SJSA1 (cell line): ENCODE measurements around the gene NME9. TPM values are rescaled to one million over a fixed set of nuclear protein-coding genes. Genes with fewer than 3 reads are reported as not detected.

Experiments used
- DNase-seq, 2 experiments: peaks; one replicate each; pipeline ENCODE4 v3.0.0-alpha.2; 2015 to 2020; ENCODE audit warnings: low spot score in 2 of 2, low read depth in 1 of 2
- H3K27ac ChIP-seq: fragments of 250-450 bp; sonication (Bioruptor Pico); 2 replicates; pipeline ENCODE4 v1.5.1; 2020; ENCODE audit warnings: mild to moderate bottlenecking, moderate library complexity
- H3K27me3 ChIP-seq: fragments of 250-450 bp; sonication (Bioruptor Pico); replicated peaks from 2 replicates; pipeline ENCODE4 v1.5.1; 2020; ENCODE audit warnings: mild to moderate bottlenecking, moderate library complexity
- H3K36me3 ChIP-seq: fragments of 250-450 bp; sonication (Bioruptor Pico); 2 replicates; pipeline ENCODE4 v1.5.1; 2020; ENCODE audit warnings: mild to moderate bottlenecking
- H3K4me1 ChIP-seq: fragments of 250-450 bp; sonication (Bioruptor Pico); replicated peaks from 2 replicates; pipeline ENCODE4 v1.6.1; 2021; ENCODE audit warnings: mild to moderate bottlenecking
- H3K4me3 ChIP-seq: fragments of 250-450 bp; sonication (Bioruptor Pico); 2 replicates; pipeline ENCODE4 v1.5.1; 2020; ENCODE audit warnings: mild to moderate bottlenecking
- H3K9me3 ChIP-seq: fragments of 250-450 bp; sonication (Bioruptor Pico); replicated peaks from 2 replicates; pipeline ENCODE4 v1.5.1; 2020; ENCODE audit warnings: mild to moderate bottlenecking
- total RNA-seq: library from RNA; depleted of rRNA; stranded (reverse); fragments of >200 nt; shearing (Covaris generic); gene quantifications from 2 replicates; pipeline ENCODE4 v1.2.3, GENCODE V29; 2014

The NME9 gene
- total RNA-seq, 1 experiment from 2014 or later: 0.13 TPM

DNA sequence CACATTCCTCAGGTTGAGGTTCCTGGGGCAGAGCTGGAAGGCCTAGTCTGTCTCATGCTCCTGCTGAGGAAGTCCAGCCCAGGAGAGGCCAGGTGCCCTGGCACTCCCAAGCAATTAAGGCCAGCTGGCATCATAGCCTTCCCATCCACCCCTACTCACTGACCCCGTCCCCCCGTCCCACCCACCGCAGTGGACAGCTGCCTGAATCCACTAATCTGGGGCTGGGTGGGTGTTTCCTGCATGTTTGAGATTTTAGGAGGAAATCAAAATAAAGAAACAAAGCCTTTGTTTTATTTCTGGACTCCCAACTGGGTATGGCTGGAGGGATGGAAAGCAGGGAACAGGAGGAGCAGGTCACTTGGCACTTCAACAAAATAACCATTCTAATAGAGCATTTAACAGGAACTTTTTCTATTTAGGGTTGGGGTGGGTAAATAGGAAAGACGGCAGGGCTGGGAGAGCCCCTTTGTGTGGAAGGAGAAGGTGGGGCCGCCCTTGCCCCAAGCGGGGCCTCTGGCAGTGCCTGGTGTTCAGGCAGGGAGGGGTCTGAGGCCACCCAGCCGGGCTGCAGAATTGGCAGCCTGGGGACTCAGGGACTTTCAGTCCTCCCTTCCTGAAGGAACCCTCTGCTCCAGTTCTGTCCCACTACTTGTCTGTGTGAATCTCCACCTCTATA, 27.2 kb upstream of the NME9 start:
- H3K27me3 ChIP-seq: no peaks in the 10 kb centered on the region
- H3K4me1 ChIP-seq: peaks cover 58% of the 10 kb centered on the region
- peaks cover 60% of the 10 kb centered on the region for H3K36me3 ChIP-seq
- no peak overlapping the region for H3K4me3 ChIP-seq
- peak in 1 of 2 experiments; percentile 36 for DNase-seq
- H3K27ac ChIP-seq: no peak overlapping the region
- no peaks in the 10 kb centered on the region for H3K9me3 ChIP-seq

DNA sequence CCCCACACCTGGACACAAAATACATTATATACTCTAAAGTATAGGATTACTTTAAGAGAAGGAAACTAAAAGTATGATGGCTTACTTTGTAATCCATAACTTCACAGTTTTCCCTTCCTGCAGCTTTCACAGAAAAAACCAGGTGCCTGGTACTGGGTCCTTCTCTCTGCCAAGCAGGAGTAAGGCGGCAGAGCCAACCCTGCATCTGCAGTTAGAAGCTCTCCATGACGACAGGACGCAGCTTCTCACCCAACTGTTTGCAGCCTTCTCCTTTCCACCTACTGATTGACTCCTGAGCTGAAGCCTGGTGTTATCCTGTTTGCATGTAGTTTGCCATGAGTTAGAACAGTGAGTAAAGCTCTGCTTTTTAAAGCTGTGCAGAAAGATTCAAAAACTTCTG, 25.4 kb upstream of the NME9 start:
- Histone ChIP-seq H3K27me3 (no peaks in the 10 kb centered on the region), H3K9me3 (no peaks in the 10 kb centered on the region), H3K4me1 (peaks cover 68% of the 10 kb centered on the region), H3K4me3 (no peak overlapping the region), H3K36me3 (peaks cover 68% of the 10 kb centered on the region), H3K27ac (no peak overlapping the region)
- DNase-seq: no peak

DNA sequence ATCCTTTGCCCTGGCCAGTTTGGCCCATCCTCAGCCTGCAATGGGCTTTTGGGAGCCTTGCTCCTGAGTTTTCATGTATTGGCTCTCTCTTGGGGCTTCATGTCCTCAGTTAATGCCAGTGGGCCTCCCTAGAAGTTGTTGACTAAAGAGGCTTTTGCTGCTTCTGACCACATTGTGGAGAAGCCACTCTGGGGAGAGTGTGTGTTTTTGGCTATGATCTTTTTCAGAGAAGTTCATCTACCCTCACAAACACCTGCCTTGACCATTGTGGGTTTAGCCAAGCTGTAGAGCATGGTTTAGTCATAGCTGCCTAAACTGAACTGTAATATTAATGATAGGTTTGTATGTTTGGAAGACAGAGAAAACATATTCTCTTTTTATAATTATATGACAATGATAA, 24.7 kb upstream of the NME9 start:
- no peak for DNase-seq

DNA sequence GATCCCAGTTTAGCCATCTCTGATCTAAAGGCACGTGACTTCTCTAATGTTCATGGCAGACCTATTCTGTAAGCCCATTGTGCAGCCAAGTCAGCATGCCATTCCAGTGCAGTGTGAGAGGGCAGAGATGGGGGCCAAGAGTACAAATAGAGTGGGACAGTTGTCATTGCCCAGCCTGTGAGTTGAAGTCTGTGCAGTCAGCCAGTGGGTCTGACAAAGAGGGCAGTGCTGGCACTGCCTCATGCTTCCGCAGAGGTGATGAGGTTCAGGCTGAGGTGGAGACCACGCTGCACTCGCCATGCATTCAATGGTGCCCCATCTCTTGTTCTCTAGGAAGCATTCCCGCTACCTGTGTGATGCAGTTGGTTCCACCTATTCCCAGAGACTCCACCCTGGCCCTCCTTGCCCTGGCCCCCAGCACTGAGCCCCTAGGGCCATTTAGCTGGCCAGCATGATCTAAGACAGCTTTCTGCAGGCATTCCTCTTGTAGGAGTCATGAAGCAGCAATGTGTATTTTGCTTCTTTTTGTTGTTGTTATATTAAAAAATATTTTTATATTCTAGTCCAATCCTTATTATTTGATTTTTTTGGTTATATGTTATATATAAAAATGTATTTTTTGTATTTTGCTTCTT, 22.4 kb upstream of the NME9 start:
- Histone ChIP-seq H3K27ac (no peak overlapping the region), H3K4me1 (peaks cover 57% of the 10 kb centered on the region), H3K9me3 (no peaks in the 10 kb centered on the region), H3K27me3 (no peaks in the 10 kb centered on the region), H3K4me3 (no peak overlapping the region), H3K36me3 (peaks cover 71% of the 10 kb centered on the region)
- DNase-seq: no peak

More for the DNA sequence above, 24.7 kb upstream of the NME9 start:
- Histone ChIP-seq H3K27ac (no peak overlapping the region), H3K36me3 (peaks cover 68% of the 10 kb centered on the region), H3K9me3 (no peaks in the 10 kb centered on the region), H3K27me3 (no peaks in the 10 kb centered on the region), H3K4me3 (no peak overlapping the region), H3K4me1 (peaks cover 68% of the 10 kb centered on the region)

DNA sequence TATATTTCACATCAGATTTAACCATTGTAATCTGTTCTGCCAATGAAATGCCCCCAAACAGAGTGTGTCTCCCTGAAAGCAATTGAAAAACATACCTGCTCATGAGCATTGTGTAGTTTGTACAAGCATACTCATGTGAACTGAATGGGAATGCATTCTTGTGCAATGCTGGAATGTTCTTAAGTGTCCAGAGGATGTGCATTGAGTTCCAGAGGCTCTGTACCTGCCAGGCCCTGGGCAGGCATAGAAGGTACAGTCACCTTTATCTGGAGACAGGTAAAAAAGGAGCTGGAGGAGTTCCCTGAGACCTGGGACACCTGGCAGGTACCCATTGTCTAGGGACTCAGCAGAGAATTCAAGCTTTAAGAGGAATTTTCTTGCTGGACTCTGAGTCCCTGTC, 21.5 kb upstream of the NME9 start:
- Histone ChIP-seq H3K27ac (no peak overlapping the region), H3K27me3 (no peaks in the 10 kb centered on the region), H3K4me1 (peaks cover 53% of the 10 kb centered on the region), H3K9me3 (no peaks in the 10 kb centered on the region), H3K4me3 (no peak overlapping the region), H3K36me3 (peaks cover 67% of the 10 kb centered on the region)
- no peak for DNase-seq

DNA sequence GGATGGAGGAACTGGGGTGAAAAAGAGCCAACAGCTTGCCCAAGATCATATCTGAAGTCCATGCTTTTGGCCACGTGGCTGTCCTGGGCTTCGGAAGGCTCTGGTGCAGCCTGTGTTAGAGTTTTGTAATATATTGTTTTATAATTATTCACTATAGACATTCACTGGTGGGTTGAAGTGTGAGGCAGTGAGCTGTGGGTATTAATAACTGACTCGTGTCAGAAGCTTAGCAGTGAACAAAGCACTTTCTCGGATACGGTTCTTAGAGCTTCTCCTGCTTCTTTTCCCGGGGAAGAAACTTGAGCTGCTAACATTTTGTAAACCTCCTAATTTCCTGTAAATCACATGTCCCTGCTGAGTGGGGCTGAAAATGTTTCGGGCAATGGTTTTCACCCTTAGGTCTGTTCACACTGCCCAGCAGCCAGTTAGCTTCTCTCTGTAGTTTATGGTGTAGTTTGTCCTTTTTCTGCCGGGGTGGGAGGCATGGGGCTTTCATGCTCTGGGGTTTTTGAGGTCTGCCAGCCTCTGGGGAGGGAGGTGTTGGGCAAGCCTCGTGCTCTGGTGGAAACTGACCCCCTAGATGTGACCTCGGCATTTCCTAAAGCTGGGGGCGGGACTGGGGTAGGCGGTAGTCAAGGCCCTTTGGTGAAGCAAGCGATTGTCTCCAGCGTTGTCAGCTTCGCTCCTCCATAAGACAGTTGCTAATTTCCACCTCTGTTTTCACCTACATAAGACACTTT, 20.4 kb upstream of the NME9 start:
- Histone ChIP-seq H3K9me3 (no peaks in the 10 kb centered on the region), H3K36me3 (peaks cover 57% of the 10 kb centered on the region), H3K4me3 (peak overlapping the region; percentile 87), H3K27me3 (no peaks in the 10 kb centered on the region), H3K27ac (no peak overlapping the region), H3K4me1 (peaks cover 46% of the 10 kb centered on the region)
- DNase-seq: no peak

DNA sequence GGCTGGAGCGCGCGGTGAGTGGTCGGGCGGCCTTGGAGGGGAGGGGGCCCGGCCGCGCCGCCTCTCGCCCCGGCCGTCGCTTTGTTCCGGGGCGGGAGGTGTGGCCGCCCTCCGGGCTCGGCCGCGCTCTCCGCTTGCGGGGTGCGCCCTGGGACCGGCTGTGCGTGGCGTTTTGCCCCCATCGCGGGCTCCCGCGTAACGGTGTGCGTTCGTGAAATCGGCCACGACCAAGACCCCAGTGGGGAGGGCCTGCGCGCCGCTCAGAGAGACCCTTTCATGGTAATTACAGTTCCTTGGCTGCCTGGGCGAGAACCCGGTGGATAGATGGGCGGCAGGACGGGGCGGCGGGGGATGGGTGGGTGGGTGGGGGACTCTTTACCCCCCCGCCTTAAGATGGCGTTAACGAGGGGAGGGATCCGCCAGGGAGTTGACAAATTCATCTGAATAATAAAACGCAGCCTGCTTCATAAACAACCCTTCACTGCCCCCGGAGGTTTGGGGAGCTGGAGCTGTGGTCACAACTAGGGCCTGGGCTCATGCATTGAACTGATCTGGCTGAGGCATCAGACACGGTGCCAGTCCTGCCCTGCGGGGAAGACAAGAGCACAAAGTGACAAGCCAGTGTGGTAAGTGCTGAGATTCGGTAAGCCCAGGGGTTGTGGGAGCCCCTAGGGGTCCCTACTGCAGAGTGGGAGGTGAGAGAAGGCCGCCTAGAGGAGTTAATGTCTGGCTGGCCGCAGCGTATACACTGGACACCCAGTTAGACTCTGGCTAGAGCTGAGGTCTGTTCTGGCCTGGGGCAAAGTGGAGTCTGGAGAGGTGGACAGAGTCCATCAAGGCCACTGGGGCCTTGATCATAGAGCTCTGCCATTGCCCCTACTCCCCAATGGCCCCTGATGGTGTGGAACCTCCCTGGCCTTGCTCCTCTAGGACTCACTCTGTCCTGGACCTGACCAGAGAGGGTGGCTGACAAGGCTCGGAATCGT, 19.4 kb upstream of the NME9 start:
- no peaks in the 10 kb centered on the region for H3K27me3 ChIP-seq
- peak overlapping the region; percentile 87 for H3K4me3 ChIP-seq
- peak; percentile 44 to 51 for DNase-seq

DNA sequence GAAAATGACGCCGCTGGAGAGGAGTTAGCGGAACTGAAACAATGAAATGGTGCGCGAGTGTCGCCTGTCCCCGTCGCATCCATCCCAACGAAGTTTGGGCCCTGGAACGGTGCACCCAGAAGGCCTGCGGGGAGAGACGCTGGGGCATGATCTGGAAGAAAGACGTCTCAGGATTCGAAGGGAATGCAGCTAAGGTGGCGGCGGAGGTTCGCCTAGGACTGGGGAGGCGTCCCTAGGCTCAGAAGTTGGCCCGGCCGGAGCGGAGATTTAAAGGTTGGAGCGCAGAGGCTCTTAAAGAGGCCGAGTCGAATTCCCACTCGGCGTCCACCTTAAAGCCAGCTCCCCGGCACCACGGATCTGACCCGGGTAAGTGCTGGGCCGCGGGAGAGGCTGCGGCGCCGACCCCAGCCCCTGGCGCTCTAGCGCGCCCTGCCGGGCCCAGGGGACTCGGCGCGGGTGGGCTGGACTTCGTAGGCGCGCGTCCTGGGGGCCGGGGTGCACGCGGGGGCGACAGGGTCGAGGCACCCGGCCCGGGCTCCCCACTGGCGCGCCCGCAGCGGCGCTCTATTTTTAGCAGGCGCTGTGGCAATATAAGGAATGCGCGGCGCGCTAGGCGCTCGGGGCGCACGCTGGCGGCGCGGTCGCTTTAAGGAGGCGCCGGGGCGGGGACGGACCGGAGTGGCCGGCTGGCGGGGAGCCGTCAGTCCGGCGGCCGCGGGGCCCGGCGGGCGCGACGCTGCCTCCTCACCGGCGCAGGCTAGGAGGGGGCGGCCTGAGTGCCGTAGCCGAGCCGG, 18.5 kb upstream of the NME9 start, which contains the start of gene MRAS:
TSS of gene MRAS (plus strand) at position 620 of the 794 bp plus-strand sequence. CDS start 24,305 bp downstream, outside the sequence.
- peak; percentile 87 for DNase-seq
- Histone ChIP-seq H3K4me3 (peak within 1 kb of the TSS; percentile 87), H3K27ac (peak within 1 kb of the TSS; percentile 87), H3K36me3 (peaks cover 42% of the 10 kb centered on the region), H3K4me1 (peaks cover 46% of the 10 kb centered on the region), H3K27me3 (no peaks in the 10 kb centered on the region), H3K9me3 (no peaks in the 10 kb centered on the region)

More for the DNA sequence above, 19.4 kb upstream of the NME9 start:
- Histone ChIP-seq H3K36me3 (peaks cover 49% of the 10 kb centered on the region), H3K27ac (peak overlapping the region; percentile 87), H3K9me3 (no peaks in the 10 kb centered on the region), H3K4me1 (peaks cover 46% of the 10 kb centered on the region)

DNA sequence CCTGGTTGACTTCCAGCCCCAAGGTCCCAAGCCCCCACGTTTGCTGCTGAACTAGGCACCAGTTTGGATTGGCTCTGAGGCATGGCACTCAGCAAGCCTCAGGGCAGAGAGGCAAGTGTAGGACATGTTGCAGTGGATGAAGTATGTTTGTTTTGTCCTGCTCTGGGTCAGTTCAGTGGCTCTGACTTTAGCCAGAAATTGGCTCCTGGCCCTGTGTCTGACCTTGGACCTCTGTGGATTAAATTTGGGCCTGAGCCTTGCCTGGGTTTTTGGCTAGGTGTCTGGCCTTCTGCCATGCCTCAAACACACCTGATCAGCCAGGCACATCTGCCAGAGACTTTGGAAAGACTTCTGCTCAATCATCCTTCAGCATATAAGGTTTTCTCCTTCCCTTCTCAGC, 15.1 kb upstream of the NME9 start:
- DNase-seq: no peak
- Histone ChIP-seq H3K27ac (no peak overlapping the region), H3K9me3 (no peaks in the 10 kb centered on the region), H3K4me1 (peaks cover 22% of the 10 kb centered on the region), H3K36me3 (peaks cover 16% of the 10 kb centered on the region), H3K4me3 (no peak overlapping the region), H3K27me3 (no peaks in the 10 kb centered on the region)

DNA sequence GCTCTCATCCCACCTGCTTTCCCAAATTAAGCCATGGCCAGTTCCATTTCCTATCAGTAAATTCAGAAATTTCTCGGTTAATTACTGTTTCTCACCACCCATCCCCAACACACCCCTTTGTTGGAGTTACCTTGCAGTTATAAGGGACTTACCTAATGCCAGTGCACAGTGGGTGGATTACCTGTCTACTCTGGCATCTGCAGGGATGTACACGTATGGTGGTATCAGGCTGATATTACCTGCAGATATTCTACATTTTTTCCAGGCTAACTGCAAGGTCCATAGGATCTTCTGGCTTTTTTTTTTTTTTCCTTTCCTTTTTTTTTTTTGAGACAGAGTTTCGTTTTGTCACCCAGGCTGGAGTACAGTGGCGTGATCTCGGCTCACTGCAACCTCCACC, 10.9 kb upstream of the NME9 start:
- Histone ChIP-seq H3K4me1 (no peaks in the 10 kb centered on the region), H3K36me3 (no peaks in the 10 kb centered on the region), H3K4me3 (no peak overlapping the region), H3K27me3 (no peaks in the 10 kb centered on the region), H3K9me3 (no peaks in the 10 kb centered on the region), H3K27ac (no peak overlapping the region)
- DNase-seq: no peak

DNA sequence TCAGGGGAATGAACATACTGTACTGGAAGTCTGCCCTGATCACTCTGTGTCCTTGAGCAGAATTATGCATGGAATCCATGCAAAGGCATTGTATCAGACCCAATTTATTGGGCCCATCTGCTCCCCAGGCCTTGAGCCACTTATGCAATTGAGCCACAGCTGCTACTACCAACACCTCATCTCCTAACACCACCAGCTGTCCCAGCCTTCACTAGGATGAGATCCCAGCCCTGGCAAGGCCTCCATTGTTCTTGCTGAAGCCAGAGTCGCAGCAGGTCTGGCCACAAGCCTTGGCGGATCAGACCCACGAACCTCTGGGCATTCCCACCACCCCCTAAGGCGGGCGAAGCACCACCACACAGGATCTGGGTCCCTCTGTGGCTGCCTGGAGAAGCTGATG, 9.2 kb upstream of the NME9 start:
- Histone ChIP-seq H3K4me3 (no peak overlapping the region), H3K27me3 (no peaks in the 10 kb centered on the region), H3K27ac (no peak overlapping the region), H3K4me1 (no peaks in the 10 kb centered on the region), H3K9me3 (no peaks in the 10 kb centered on the region), H3K36me3 (no peaks in the 10 kb centered on the region)
- DNase-seq: no peak

DNA sequence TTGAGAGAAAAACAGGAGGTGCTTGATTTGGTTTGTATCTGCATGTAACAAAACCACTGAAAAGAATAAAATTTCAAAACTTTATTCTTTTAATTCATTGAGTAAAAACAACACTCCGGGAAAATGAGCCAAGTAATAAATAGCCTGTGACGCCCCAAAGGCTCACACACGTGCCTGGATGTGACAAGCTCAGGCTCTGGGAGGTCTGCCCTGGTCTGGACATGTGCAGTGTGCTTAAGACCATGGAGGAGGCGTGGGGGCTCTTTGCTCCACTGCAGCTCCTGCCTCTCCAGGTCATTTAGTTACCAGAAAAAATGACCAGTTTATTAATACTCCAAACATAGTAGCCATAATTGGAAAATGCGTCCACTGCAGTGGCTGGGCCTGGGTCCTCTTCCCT, 8.6 kb upstream of the NME9 start:
- Histone ChIP-seq H3K36me3 (no peaks in the 10 kb centered on the region), H3K4me1 (no peaks in the 10 kb centered on the region), H3K9me3 (no peaks in the 10 kb centered on the region), H3K4me3 (no peak overlapping the region), H3K27me3 (no peaks in the 10 kb centered on the region), H3K27ac (no peak overlapping the region)
- DNase-seq: no peak
